ENCODE measurements around the gene CRYGN.

Gene CRYGN, protein sequence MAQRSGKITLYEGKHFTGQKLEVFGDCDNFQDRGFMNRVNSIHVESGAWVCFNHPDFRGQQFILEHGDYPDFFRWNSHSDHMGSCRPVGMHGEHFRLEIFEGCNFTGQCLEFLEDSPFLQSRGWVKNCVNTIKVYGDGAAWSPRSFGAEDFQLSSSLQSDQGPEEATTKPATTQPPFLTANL

DNA sequence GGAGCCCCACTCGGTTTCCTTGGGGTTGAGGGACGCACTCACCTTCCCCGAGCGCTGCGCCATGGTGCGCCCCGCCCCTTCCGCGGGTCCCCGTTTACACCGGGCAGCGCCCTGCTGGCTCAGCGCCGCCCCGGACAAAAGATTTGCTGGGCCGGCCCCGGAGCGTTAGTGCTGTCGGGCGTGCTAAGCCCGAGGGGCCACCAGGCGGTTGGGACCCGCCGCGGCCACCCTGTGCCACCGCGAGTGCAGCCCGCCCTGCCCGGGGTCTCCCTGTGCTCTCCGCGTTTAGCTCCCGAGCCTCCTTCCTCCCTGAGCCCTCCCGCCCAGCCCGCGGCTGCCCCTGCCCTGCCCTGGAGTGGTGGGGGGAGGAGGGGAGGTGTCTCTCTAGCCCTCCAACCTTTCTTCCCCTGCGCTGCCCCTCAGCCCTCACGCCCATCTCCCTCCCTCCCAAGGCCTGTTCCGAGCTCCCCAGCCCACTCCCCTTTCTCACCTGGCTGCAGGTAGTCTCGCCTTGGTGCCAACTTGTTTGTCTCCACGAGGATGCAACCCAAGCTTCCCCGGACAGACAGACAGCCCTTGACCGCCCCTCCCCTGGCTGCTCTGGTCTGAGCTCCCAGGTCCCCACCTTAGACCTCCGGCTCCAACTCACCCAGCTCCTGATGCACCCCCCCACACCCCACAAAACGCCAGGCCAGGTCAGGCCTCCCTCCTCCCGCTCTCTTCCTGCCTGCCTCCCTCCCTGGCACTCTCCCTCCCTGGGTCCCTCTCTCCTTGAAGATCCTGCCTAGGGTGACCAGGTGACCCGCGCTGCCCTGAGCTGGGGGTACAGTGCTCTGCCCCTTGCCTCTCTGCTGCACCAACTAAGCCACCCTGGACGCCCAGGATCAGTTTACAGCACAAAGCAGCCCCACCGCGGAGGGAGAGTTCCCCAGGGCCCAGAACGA lies at the start of gene CRYGN:
Gene CRYGN (minus strand): TSS at position 287 of the 944 bp plus-strand sequence. CDS start 224 bp downstream, at position 63.
- Histone ChIP-seq H3K9ac (ENCODE audit: low read length in 5 of 5) (peak within 1 kb of the TSS in 1 of 5 donors; percentile 35), H3K27ac (ENCODE audit: low read depth, low read length) (peak within 1 kb of the TSS; percentile 65), H3K27me3 (ENCODE audit: control insufficient read depth in 5 of 5, insufficient read depth in 4 of 5, low read length in 5 of 5) (peaks cover 0 to 11% (median 0%) of the 10 kb centered on the region in 5 donors), H3K9me3 (ENCODE audit: control insufficient read depth in 5 of 5, low read length in 5 of 5) (peaks cover 0 to 5% (median 0%) of the 10 kb centered on the region in 5 donors), H3K4me3 (ENCODE audit: low read depth in 1 of 5, low read length in 5 of 5) (peak within 1 kb of the TSS in 3 of 5 donors; percentile 13 to 26 (median 17)), H3K4me1 (ENCODE audit: control insufficient read depth in 5 of 5, insufficient read depth in 5 of 5, low read length in 5 of 5) (peaks cover 0 to 34% (median 29%) of the 10 kb centered on the region in 5 donors), H3K36me3 (ENCODE audit: control insufficient read depth in 5 of 5, insufficient read depth in 5 of 5, low read length in 5 of 5) (no peaks in the 10 kb centered on the region)

DNA sequence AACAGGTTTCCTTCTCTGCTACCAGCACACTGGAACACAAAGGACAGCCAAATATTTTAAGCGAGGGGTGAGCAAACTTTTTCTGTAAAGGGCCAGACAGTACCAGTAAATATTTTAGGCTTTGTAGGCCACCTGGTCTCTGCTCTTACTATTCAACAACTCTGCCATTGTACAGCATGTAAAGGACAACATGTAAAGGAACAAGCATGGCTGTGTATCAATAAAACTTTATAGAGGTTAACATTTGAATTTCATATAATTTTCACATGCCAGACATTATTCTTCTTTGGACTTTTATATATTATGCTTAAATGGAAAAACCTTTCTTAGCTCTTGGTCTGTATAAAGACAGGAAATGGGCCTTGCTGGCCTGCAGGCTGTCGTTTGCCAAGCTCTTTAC lies 49.6 kb upstream of the CRYGN start:
- H3K4me1 ChIP-seq (ENCODE audit: control insufficient read depth in 5 of 5, insufficient read depth in 5 of 5, low read length in 5 of 5) = peaks cover 2 to 24% (median 12%) of the 10 kb centered on the region in 5 donors
- H3K9ac ChIP-seq (ENCODE audit: low read length in 5 of 5) = peak overlapping the region in 1 of 5 donors; percentile 28
- H3K27me3 ChIP-seq (ENCODE audit: control insufficient read depth in 5 of 5, insufficient read depth in 4 of 5, low read length in 5 of 5) = no peaks in the 10 kb centered on the region
- H3K9me3 ChIP-seq (ENCODE audit: control insufficient read depth in 5 of 5, low read length in 5 of 5) = no peaks in the 10 kb centered on the region
- no peak overlapping the region for H3K4me3 ChIP-seq (ENCODE audit: low read depth in 1 of 5, low read length in 5 of 5)
- no peak overlapping the region for H3K27ac ChIP-seq (ENCODE audit: low read depth, low read length)
- peaks cover 18 to 35% (median 32%) of the 10 kb centered on the region in 5 donors for H3K36me3 ChIP-seq (ENCODE audit: control insufficient read depth in 5 of 5, insufficient read depth in 5 of 5, low read length in 5 of 5)

DNA sequence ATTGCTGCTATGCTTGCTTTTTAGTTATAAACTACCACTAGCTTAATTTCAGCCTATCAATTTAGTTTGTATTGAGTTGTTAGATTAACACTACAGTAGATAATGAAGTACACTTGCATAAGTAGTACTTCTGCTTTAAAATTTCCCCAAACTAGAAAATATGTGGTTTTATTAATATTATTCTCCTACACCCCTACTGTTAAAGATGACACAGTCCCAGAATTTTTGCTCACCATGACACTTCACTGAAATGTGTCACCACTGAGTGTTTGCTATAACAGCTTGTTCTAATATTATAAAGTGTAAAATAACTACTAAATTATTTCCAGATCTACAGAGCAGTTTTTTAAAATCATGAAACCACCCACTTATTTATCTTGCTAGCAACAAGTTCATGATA lies 48.2 kb upstream of the CRYGN start:
- Histone ChIP-seq H3K27ac (ENCODE audit: low read depth, low read length) (no peak overlapping the region), H3K9me3 (ENCODE audit: control insufficient read depth in 5 of 5, low read length in 5 of 5) (no peaks in the 10 kb centered on the region), H3K4me3 (ENCODE audit: low read depth in 1 of 5, low read length in 5 of 5) (no peak overlapping the region), H3K4me1 (ENCODE audit: control insufficient read depth in 5 of 5, insufficient read depth in 5 of 5, low read length in 5 of 5) (peaks cover 0 to 19% (median 12%) of the 10 kb centered on the region in 5 donors), H3K36me3 (ENCODE audit: control insufficient read depth in 5 of 5, insufficient read depth in 5 of 5, low read length in 5 of 5) (peaks cover 21 to 48% (median 43%) of the 10 kb centered on the region in 5 donors), H3K9ac (ENCODE audit: low read length in 5 of 5) (no peak overlapping the region), H3K27me3 (ENCODE audit: control insufficient read depth in 5 of 5, insufficient read depth in 4 of 5, low read length in 5 of 5) (no peaks in the 10 kb centered on the region)

DNA sequence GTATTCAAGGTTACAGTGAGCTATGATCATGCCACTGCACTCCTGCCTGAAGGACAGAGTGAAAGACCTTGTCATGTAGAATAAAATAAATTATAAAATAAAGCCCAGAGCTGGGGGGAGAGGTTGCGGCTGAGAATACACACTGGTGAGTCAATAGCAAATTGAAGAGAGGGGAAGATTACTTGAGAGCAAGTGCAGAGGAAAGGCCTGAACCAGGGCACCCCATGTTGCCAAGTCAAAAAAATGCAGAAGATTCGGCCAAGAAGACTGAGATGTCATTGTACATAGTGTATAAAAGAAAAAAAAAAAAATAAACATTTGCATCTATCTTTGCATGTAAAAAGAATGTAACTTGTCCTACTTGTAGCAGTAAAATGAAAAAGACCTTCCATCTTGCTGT lies 47.3 kb upstream of the CRYGN start:
- Histone ChIP-seq H3K4me3 (ENCODE audit: low read depth in 1 of 5, low read length in 5 of 5) (no peak overlapping the region), H3K4me1 (ENCODE audit: control insufficient read depth in 5 of 5, insufficient read depth in 5 of 5, low read length in 5 of 5) (peaks cover 0 to 19% (median 12%) of the 10 kb centered on the region in 5 donors), H3K27ac (ENCODE audit: low read depth, low read length) (no peak overlapping the region), H3K27me3 (ENCODE audit: control insufficient read depth in 5 of 5, insufficient read depth in 4 of 5, low read length in 5 of 5) (no peaks in the 10 kb centered on the region), H3K9ac (ENCODE audit: low read length in 5 of 5) (peak overlapping the region in 1 of 5 donors; percentile 20), H3K36me3 (ENCODE audit: control insufficient read depth in 5 of 5, insufficient read depth in 5 of 5, low read length in 5 of 5) (peaks cover 25 to 56% (median 52%) of the 10 kb centered on the region in 5 donors), H3K9me3 (ENCODE audit: control insufficient read depth in 5 of 5, low read length in 5 of 5) (no peaks in the 10 kb centered on the region)

DNA sequence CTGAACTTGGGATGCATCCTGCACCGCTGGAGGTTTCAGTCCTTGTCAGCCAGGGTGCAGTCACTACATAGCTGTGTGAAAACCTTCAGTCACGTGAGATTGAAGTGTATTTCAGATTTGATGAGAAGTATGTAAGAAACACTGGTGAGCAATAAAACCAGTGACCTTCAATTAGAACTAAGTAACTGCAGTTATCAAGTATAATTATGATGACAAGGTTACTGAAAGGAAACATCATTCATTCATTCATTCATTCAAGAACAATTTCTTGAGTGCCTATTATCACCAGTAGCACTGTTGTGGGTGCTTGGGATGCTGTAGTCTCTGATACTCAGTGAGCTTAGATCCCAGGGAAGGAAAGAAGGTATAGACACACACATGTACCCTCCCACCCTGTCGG lies 46.1 kb upstream of the CRYGN start:
- Histone ChIP-seq H3K9ac (ENCODE audit: low read length in 5 of 5) (no peak overlapping the region), H3K4me1 (ENCODE audit: control insufficient read depth in 5 of 5, insufficient read depth in 5 of 5, low read length in 5 of 5) (peaks cover 0 to 19% (median 12%) of the 10 kb centered on the region in 5 donors), H3K27me3 (ENCODE audit: control insufficient read depth in 5 of 5, insufficient read depth in 4 of 5, low read length in 5 of 5) (no peaks in the 10 kb centered on the region), H3K36me3 (ENCODE audit: control insufficient read depth in 5 of 5, insufficient read depth in 5 of 5, low read length in 5 of 5) (peaks cover 27 to 68% (median 56%) of the 10 kb centered on the region in 5 donors), H3K4me3 (ENCODE audit: low read depth in 1 of 5, low read length in 5 of 5) (no peak overlapping the region), H3K27ac (ENCODE audit: low read depth, low read length) (no peak overlapping the region), H3K9me3 (ENCODE audit: control insufficient read depth in 5 of 5, low read length in 5 of 5) (no peaks in the 10 kb centered on the region)

DNA sequence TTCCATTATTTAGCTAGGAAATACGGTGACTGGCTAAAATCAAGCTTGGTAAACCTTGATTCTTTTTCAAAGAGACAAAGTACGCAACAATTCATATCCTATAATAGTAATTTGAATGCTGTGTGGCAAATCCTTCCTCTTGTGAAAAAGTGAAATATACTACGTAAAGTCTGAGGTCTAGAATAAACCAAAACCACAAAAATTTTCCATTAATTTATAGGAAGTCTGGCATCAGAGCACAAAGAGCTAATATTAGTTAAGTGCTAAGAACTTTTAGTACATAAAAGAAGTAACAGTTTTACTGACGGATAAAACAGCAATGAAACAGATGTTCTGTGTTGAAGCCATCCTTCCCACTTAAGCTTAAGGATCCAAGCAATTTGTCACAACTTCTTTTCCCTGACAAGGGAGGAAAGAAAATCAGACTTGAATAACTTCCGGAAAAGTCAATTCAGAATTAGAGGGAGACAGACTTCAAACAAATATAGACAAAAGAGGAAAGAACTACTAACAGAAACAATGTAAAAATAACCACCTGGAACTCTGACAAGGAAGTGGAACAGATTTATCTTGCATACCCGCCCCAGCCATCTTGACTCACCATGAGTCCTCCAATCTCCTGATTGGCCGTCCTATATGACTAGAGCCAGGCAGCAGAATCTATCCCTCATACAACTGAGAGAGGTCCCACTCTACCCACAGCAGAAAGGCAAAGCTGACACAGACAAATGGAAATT lies 45.2 kb upstream of the CRYGN start:
- Histone ChIP-seq H3K9ac (ENCODE audit: low read length in 5 of 5) (no peak overlapping the region), H3K9me3 (ENCODE audit: control insufficient read depth in 5 of 5, low read length in 5 of 5) (no peaks in the 10 kb centered on the region), H3K27me3 (ENCODE audit: control insufficient read depth in 5 of 5, insufficient read depth in 4 of 5, low read length in 5 of 5) (no peaks in the 10 kb centered on the region), H3K4me1 (ENCODE audit: control insufficient read depth in 5 of 5, insufficient read depth in 5 of 5, low read length in 5 of 5) (peaks cover 0 to 12% (median 8%) of the 10 kb centered on the region in 5 donors), H3K36me3 (ENCODE audit: control insufficient read depth in 5 of 5, insufficient read depth in 5 of 5, low read length in 5 of 5) (peaks cover 29 to 69% (median 51%) of the 10 kb centered on the region in 5 donors), H3K27ac (ENCODE audit: low read depth, low read length) (no peak overlapping the region), H3K4me3 (ENCODE audit: low read depth in 1 of 5, low read length in 5 of 5) (no peak overlapping the region)

DNA sequence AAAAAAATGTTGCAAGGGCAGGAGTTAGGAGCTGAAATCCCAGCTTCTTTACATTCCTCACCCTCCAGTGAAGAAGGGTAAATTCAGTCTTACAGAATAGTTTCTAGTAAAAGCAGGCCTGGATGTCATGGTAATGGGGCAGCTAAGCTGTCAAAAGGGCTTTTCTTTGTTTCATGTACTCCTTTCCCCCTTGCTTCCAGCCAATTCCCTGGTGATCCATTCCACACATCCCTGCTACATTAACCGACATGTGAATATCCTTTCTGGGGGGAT lies 43.7 kb upstream of the CRYGN start:
- Histone ChIP-seq H3K4me1 (ENCODE audit: control insufficient read depth in 5 of 5, insufficient read depth in 5 of 5, low read length in 5 of 5) (peaks cover 0 to 10% (median 4%) of the 10 kb centered on the region in 5 donors), H3K27me3 (ENCODE audit: control insufficient read depth in 5 of 5, insufficient read depth in 4 of 5, low read length in 5 of 5) (no peaks in the 10 kb centered on the region), H3K27ac (ENCODE audit: low read depth, low read length) (no peak overlapping the region), H3K36me3 (ENCODE audit: control insufficient read depth in 5 of 5, insufficient read depth in 5 of 5, low read length in 5 of 5) (peaks cover 31 to 59% (median 43%) of the 10 kb centered on the region in 5 donors), H3K9me3 (ENCODE audit: control insufficient read depth in 5 of 5, low read length in 5 of 5) (no peaks in the 10 kb centered on the region), H3K9ac (ENCODE audit: low read length in 5 of 5) (no peak overlapping the region), H3K4me3 (ENCODE audit: low read depth in 1 of 5, low read length in 5 of 5) (no peak overlapping the region)

DNA sequence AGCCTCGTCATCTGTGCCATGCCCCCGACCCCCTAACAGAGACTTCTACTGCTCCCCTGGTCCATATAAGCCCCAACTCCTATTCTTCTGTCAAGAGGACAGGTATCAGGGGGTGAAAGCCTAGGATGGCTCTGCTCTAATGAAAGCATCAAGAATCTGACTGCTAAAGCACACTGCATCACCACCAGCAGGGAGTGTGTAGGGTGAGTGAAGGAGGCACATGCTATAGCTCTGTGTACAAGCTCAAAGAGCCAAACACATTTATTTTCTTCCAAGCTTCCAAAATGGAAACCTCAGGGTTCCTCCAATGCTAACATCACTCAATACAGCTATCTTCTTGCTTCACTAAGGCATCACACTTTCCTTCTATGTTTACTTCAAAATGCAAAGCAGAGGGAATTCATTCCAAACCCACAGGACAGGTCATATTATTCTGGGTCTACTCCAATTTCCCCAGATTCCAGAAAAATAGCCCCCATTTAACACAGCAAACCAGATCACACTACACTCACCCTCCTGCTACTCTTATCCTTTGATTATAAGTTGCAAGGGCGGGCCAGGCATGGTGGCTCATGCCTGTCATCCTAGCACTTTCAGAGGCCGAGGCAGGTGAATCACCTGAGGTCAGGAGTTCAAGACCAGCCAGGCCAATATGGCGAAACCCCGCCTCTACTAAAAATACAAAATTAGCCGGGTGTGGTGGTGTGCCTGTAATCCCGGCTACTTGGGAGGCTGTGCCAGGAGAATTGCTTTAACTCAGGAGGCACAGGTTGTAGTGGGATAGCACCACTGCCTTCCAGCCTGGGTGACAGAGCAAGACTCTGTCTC lies 43.2 kb upstream of the CRYGN start:
- H3K36me3 ChIP-seq (ENCODE audit: control insufficient read depth in 5 of 5, insufficient read depth in 5 of 5, low read length in 5 of 5) = peaks cover 31 to 55% (median 40%) of the 10 kb centered on the region in 5 donors
- no peak overlapping the region for H3K4me3 ChIP-seq (ENCODE audit: low read depth in 1 of 5, low read length in 5 of 5)
- H3K4me1 ChIP-seq (ENCODE audit: control insufficient read depth in 5 of 5, insufficient read depth in 5 of 5, low read length in 5 of 5) = peaks cover 0 to 10% (median 4%) of the 10 kb centered on the region in 5 donors
- H3K27ac ChIP-seq (ENCODE audit: low read depth, low read length) = no peak overlapping the region
- no peak overlapping the region for H3K9ac ChIP-seq (ENCODE audit: low read length in 5 of 5)
- H3K27me3 ChIP-seq (ENCODE audit: control insufficient read depth in 5 of 5, insufficient read depth in 4 of 5, low read length in 5 of 5) = no peaks in the 10 kb centered on the region
- H3K9me3 ChIP-seq (ENCODE audit: control insufficient read depth in 5 of 5, low read length in 5 of 5) = no peaks in the 10 kb centered on the region
